Panc1 (cell line): ENCODE data around the gene NCK1. TPM values are rescaled to one million over a fixed set of nuclear protein-coding genes. Genes with fewer than 3 reads are reported as not detected.

ENCODE experiments used
- ATAC-seq: fragments of 200-7000 bp; cut with Tn5 transposase; 2 replicates; pipeline ENCODE4 v1.9.1; 2020; ENCODE audit warnings: mild to moderate bottlenecking, moderate library complexity
- BruUV-seq: library from RNA; stranded (reverse); fragments of 400-500 nt; replicated peaks from 2 replicates; lab custom pipeline; 2021; lab: Mats Ljungman, UMichigan
- CTCF ChIA-PET: fragments of 300-600 bp; sonication (Branson Sonifier 250); formaldehyde crosslinking; loops from one replicate; lab custom pipeline; 2022; ENCODE audit warnings: antibody characterized with exemption; lab: Charles Lee
- POLR2A ChIA-PET: fragments of 300-600 bp; sonication (Branson Sonifier 250); formaldehyde crosslinking; loops from one replicate; lab custom pipeline; 2022; ENCODE audit warnings: antibody characterized with exemption; lab: Charles Lee
- DNase-seq: peaks from one replicate; pipeline ENCODE4 v3.0.0-alpha.2; 2010; ENCODE audit warnings: low read depth, low spot score
- H3K27ac ChIP-seq: 2 replicates; pipeline ENCODE4 v1.5.1; 2011; ENCODE audit warnings: mild to moderate bottlenecking, low read length, inconsistent platforms
- H3K27me3 ChIP-seq: fragments of 200-500 bp; sonication (Bioruptor generic); 2 replicates; pipeline ENCODE4 v1.6.0; 2014; ENCODE audit warnings: low read length, inconsistent platforms; ENCODE audit not compliant: control insufficient read depth, insufficient read depth
- H3K36me3 ChIP-seq: fragments of 200-500 bp; sonication (Bioruptor generic); 2 replicates; pipeline ENCODE4 v1.5.1; 2014; ENCODE audit warnings: inconsistent platforms, mild to moderate bottlenecking, low read length, moderate library complexity; ENCODE audit not compliant: control insufficient read depth, insufficient read depth
- H3K4me1 ChIP-seq: 2 replicates; pipeline ENCODE4 v1.5.1; 2011; ENCODE audit warnings: inconsistent platforms, mild to moderate bottlenecking, low read length, moderate library complexity; ENCODE audit not compliant: control insufficient read depth, insufficient read depth
- H3K4me3 ChIP-seq, 2 experiments: 2 replicates each; pipeline ENCODE4 v1.5.1; 2011 to 2012; ENCODE audit warnings: low read depth in 2 of 2, low read length in 2 of 2, mild to moderate bottlenecking in 2 of 2, inconsistent platforms in 1 of 2, moderate library complexity in 1 of 2
- H3K9me3 ChIP-seq: fragments of 200-500 bp; sonication (Bioruptor generic); 2 replicates; pipeline ENCODE4 v1.5.1; 2014; ENCODE audit warnings: low read depth, mild to moderate bottlenecking, inconsistent platforms, low read length, moderate library complexity; ENCODE audit not compliant: control insufficient read depth, insufficient read depth
- POLR2AphosphoS5 ChIP-seq: IDR thresholded peaks from 2 replicates; pipeline ENCODE4 v1.6.1; 2012; ENCODE audit warnings: mild to moderate bottlenecking, low read depth, low read length, moderate library complexity
- REST ChIP-seq, 2 experiments: IDR thresholded peaks; 2 replicates each; pipeline ENCODE4 v1.6.1; 2011 to 2012; ENCODE audit warnings: low read depth in 2 of 2, control low read depth in 1 of 2, low read length in 1 of 2, mild to moderate bottlenecking in 1 of 2, moderate library complexity in 1 of 2; ENCODE audit not compliant: insufficient read depth in 1 of 2
- SIN3A ChIP-seq: IDR thresholded peaks from 2 replicates; pipeline ENCODE4 v1.6.1; 2012; ENCODE audit warnings: low read depth, mild to moderate bottlenecking, low read length, moderate library complexity, borderline replicate concordance; ENCODE audit not compliant: insufficient read depth
- TCF7L2 ChIP-seq: IDR thresholded peaks from 2 replicates; pipeline ENCODE4 v1.6.1; 2011; ENCODE audit warnings: mild to moderate bottlenecking, low read depth, low read length, inconsistent platforms
- in situ Hi-C: cut with HindIII; loops from 2 replicates; pipeline ENCODE4 v1.10.0; 2016; ENCODE audit warnings: low sequenced_read_pairs, low pct_unique_long_range_greater_than_20kb
- intact Hi-C: fragments of 100-400 bp; cut with micrococcal nuclease; formaldehyde crosslinking; loops from one replicate; pipeline ENCODE4 v1.10.0; 2022; ENCODE audit not compliant: unreplicated experiment
- total RNA-seq: library from RNA; stranded (reverse); gene quantifications from one replicate; pipeline ENCODE4 v1.2.1, GENCODE V29; 2021; ENCODE audit not compliant: unreplicated experiment
- TF ChIP-seq, protein P1 (sequence below): fragments of 450-650 bp; IDR thresholded peaks from 2 replicates; pipeline ENCODE4 v1.5.1; 2017; ENCODE audit warnings: mild to moderate bottlenecking

NCK1 gene
- total RNA-seq, 1 experiment from 2014 or later: 43.5 TPM

DNA sequence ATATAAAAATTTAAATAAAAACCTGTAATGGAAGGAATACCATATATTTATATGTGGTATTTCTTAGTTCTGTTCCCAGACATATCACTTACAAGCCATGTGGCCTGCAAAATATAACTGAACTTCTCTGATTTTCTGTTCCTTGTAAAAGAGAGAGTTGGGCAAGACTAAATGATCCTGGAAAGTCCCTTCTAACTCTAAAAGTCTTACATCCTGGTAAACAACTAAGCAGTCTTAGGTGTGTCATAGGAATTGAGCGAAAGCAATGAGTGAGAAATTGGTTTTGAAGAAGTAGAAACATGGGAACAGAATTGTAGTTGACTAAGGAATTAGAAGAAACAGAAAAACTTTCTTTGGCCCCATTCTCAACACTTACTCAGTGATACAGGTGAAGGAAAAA is 70.5 kb downstream of the NCK1 start:
- ChIA-PET POLR2A (no interaction called here), CTCF (no interaction called here)
- ATAC-seq (no peak), DNase-seq (no peak)
- no peak overlapping the region for H3K4me3 ChIP-seq
- in situ Hi-C loops: no loop called here
- intact Hi-C loops: no loop called here
- H3K27ac ChIP-seq: no peak overlapping the region
- no TSS peak for BruUV-seq
- no peaks in the 10 kb centered on the region for H3K27me3 ChIP-seq
- TF ChIP-seq POLR2AphosphoS5 (no peak), SIN3A (no peak)
- no peaks in the 10 kb centered on the region for H3K4me1 ChIP-seq
- peaks cover 3% of the 10 kb centered on the region; the same call in 1 of the 2 replicates for H3K36me3 ChIP-seq
- no peaks in the 10 kb centered on the region; the same call in 1 of the 2 replicates for H3K9me3 ChIP-seq

GRCh38 chr3:136932978-136933772 is 71.2 kb downstream of the NCK1 start:
- ChIA-PET CTCF (no interaction called here), POLR2A (no interaction called here)
- Histone ChIP-seq H3K4me1 (no peaks in the 10 kb centered on the region), H3K27me3 (no peaks in the 10 kb centered on the region), H3K4me3 (no peak overlapping the region), H3K27ac (no peak overlapping the region), H3K36me3 (peaks cover 3% of the 10 kb centered on the region; the same call in 1 of the 2 replicates), H3K9me3 (no peaks in the 10 kb centered on the region; the same call in 1 of the 2 replicates)
- no peak for ATAC-seq
- intact Hi-C loops (no loop called here), in situ Hi-C loops (no loop called here)
- no TSS peak for BruUV-seq
- DNase-seq: no peak
- TF ChIP-seq POLR2AphosphoS5: no peak
- no peak for TF ChIP-seq TCF7L2
- no peak for TF ChIP-seq REST (IDR thresholded peaks at IDR 0.05; ENCODE audit: insufficient read depth in 1 of 2, low read depth in 2 of 2, low read length in 1 of 2)
- no peak for TF ChIP-seq SIN3A
- TF ChIP-seq, protein P1, sequence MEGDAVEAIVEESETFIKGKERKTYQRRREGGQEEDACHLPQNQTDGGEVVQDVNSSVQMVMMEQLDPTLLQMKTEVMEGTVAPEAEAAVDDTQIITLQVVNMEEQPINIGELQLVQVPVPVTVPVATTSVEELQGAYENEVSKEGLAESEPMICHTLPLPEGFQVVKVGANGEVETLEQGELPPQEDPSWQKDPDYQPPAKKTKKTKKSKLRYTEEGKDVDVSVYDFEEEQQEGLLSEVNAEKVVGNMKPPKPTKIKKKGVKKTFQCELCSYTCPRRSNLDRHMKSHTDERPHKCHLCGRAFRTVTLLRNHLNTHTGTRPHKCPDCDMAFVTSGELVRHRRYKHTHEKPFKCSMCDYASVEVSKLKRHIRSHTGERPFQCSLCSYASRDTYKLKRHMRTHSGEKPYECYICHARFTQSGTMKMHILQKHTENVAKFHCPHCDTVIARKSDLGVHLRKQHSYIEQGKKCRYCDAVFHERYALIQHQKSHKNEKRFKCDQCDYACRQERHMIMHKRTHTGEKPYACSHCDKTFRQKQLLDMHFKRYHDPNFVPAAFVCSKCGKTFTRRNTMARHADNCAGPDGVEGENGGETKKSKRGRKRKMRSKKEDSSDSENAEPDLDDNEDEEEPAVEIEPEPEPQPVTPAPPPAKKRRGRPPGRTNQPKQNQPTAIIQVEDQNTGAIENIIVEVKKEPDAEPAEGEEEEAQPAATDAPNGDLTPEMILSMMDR: no peak

- Histone ChIP-seq H3K27ac (no peak overlapping the region), H3K9me3 (no peaks in the 10 kb centered on the region; the same call in 1 of the 2 replicates), H3K27me3 (no peaks in the 10 kb centered on the region), H3K4me1 (peaks cover 2% of the 10 kb centered on the region), H3K36me3 (no peaks in the 10 kb centered on the region), H3K4me3 (no peak overlapping the region)
- in situ Hi-C loops: no loop called here
- ChIA-PET POLR2A (no interaction called here), CTCF (no interaction called here)
- no peak for DNase-seq
- BruUV-seq: no TSS peak
- intact Hi-C loops: no loop called here
- TF ChIP-seq, protein P1: no peak
- no peak for ATAC-seq
These were observed 75.2 kb downstream of the NCK1 start for GRCh38 chr3:136937175-136937574.
